Measurements from ENCODE around the gene WDR45.

GRCh38 chrX:49054073-49054762, 25.5 kb downstream of the WDR45 start:
- TF ChIP-seq USF2 (IDR thresholded peaks at IDR 0.05; ENCODE audit: low read depth, low read length) (no peak), CTCF (conservative IDR thresholded peaks at IDR 0.05; ENCODE audit: low read depth, low read length) (no peak)

Data from IMR-90 (cell line).